ENCODE data around the gene MRPL49. TPM values are rescaled to one million over a fixed set of nuclear protein-coding genes. Genes with fewer than 3 reads are reported as not detected.

Gene MRPL49
- polyA plus RNA-seq, 1 donor from 2014 or later = 80.5 TPM

GRCh38 chr11:65108469-65109123 is 13.5 kb upstream of the MRPL49 start:
- no peak overlapping the region for H3K4me3 ChIP-seq (ENCODE audit: low read length)
- H3K36me3 ChIP-seq (ENCODE audit: insufficient read depth, low read length) = no peaks in the 10 kb centered on the region
- H4K20me1 ChIP-seq (ENCODE audit: insufficient read depth) = no peaks in the 10 kb centered on the region
- H3K27me3 ChIP-seq (ENCODE audit: insufficient read depth, low read depth, low read length) = no peaks in the 10 kb centered on the region
- H3K9me3 ChIP-seq (ENCODE audit: low read length) = no peaks in the 10 kb centered on the region
- no peak overlapping the region for H3K4me2 ChIP-seq (ENCODE audit: low read length)
- no peaks in the 10 kb centered on the region for H3K9me2 ChIP-seq (ENCODE audit: insufficient read depth, low read length)
- no peak overlapping the region for H2AFZ ChIP-seq (ENCODE audit: low read depth, low read length)
- TF ChIP-seq POLR2AphosphoS5 (IDR thresholded peaks at IDR 0.05) (no peak), RAD21 (conservative IDR thresholded peaks at IDR 0.05) (no peak), EZH2 (IDR thresholded peaks at IDR 0.05; ENCODE audit: borderline replicate concordance, insufficient read depth, low read length, poor library complexity, severe bottlenecking) (no peak)
- H3K9ac ChIP-seq (ENCODE audit: low read length) = no peak overlapping the region
- H3K27ac ChIP-seq (ENCODE audit: low read length) = no peak overlapping the region
- peaks cover 10% of the 10 kb centered on the region for H3K79me2 ChIP-seq (replicated peaks; ENCODE audit: insufficient read depth, low read length)
- no peaks in the 10 kb centered on the region for H3F3A ChIP-seq (ENCODE audit: insufficient read depth, low read length, poor library complexity, severe bottlenecking)

GRCh38 chr11:65109231-65110198 is 12.6 kb upstream of the MRPL49 start:
- Histone ChIP-seq H3K79me2 (replicated peaks; ENCODE audit: insufficient read depth, low read length) (peaks cover 19% of the 10 kb centered on the region), H4K20me1 (ENCODE audit: insufficient read depth) (no peaks in the 10 kb centered on the region), H3K9me2 (ENCODE audit: insufficient read depth, low read length) (no peaks in the 10 kb centered on the region), H3K27me3 (ENCODE audit: insufficient read depth, low read depth, low read length) (no peaks in the 10 kb centered on the region), H3K36me3 (ENCODE audit: insufficient read depth, low read length) (no peaks in the 10 kb centered on the region), H3F3A (ENCODE audit: insufficient read depth, low read length, poor library complexity, severe bottlenecking) (no peaks in the 10 kb centered on the region), H2AFZ (ENCODE audit: low read depth, low read length) (no peak overlapping the region), H3K27ac (ENCODE audit: low read length) (no peak overlapping the region), H3K9ac (ENCODE audit: low read length) (no peak overlapping the region), H3K4me3 (ENCODE audit: low read length) (no peak overlapping the region), H3K9me3 (ENCODE audit: low read length) (no peaks in the 10 kb centered on the region), H3K4me2 (ENCODE audit: low read length) (no peak overlapping the region)
- TF ChIP-seq SMC3 (conservative IDR thresholded peaks at IDR 0.05; ENCODE audit: poor library complexity) (no peak), TAF1 (IDR thresholded peaks at IDR 0.05; ENCODE audit: low read depth) (no peak), POLR2AphosphoS5 (IDR thresholded peaks at IDR 0.05) (no peak), REST (IDR thresholded peaks at IDR 0.05; ENCODE audit: borderline replicate concordance) (no peak), MXI1 (conservative IDR thresholded peaks at IDR 0.05; ENCODE audit: poor library complexity, severe bottlenecking) (no peak), EP300 (conservative IDR thresholded peaks at IDR 0.05; ENCODE audit: poor library complexity, severe bottlenecking) (no peak), CTCF (IDR thresholded peaks at IDR 0.05; ENCODE audit: poor library complexity, severe bottlenecking) (no peak), RAD21 (conservative IDR thresholded peaks at IDR 0.05) (no peak), EZH2 (IDR thresholded peaks at IDR 0.05; ENCODE audit: borderline replicate concordance, insufficient read depth, low read length, poor library complexity, severe bottlenecking) (no peak)
